HEK293 (cell line): ENCODE results near the gene CTSA.
"Not testable (repeated sequence)": the region's sequence is repeated elsewhere in the genome, so short reads cannot be mapped to it uniquely, and the experiment has no call there.

Experiments used
- CTCF ChIA-PET: fragments of 350-600 bp; formaldehyde crosslinking; extraction: SDS; loops from one replicate; lab custom pipeline; 2021; ENCODE audit warnings: antibody characterized with exemption; lab: Yijun Ruan, JAX
- POLR2A ChIA-PET: fragments of 300-600 bp; formaldehyde crosslinking; extraction: SDS; loops from one replicate; lab custom pipeline; 2020; ENCODE audit warnings: antibody characterized with exemption, inconsistent platforms; lab: Yijun Ruan, JAX
- H3K27ac ChIP-seq: fragments of 200-500 bp; sonication (Bioruptor generic); 2 replicates; pipeline ENCODE4 v1.5.1; 2014; ENCODE audit warnings: low read depth, low read length, control low read depth, inconsistent platforms; ENCODE audit errors: extremely low read depth
- H3K36me3 ChIP-seq, 2 experiments: fragments of 200-500 bp in 1 of 2; sonication (Bioruptor generic) in 1 of 2; 1 replicate in 1 of 2; 2 replicates in 1 of 2; pipeline ENCODE4 v1.5.1; 2014 to 2017; ENCODE audit warnings: inconsistent platforms in 2 of 2, low read length in 2 of 2; ENCODE audit not compliant: control insufficient read depth in 2 of 2, insufficient read depth in 1 of 2
- H3K4me1 ChIP-seq: fragments of 200-500 bp; sonication (Bioruptor generic); 2 replicates; pipeline ENCODE4 v1.5.1; 2014; ENCODE audit warnings: mild to moderate bottlenecking, low read length, inconsistent platforms; ENCODE audit not compliant: control insufficient read depth, insufficient read depth
- H3K4me3 ChIP-seq: 2 replicates; pipeline ENCODE4 v1.5.1; 2011; ENCODE audit warnings: low read depth, mild to moderate bottlenecking, control low read depth, low read length, moderate library complexity
- H3K9me3 ChIP-seq: fragments of 200-500 bp; sonication (Bioruptor generic); 2 replicates; pipeline ENCODE4 v1.5.1; 2014; ENCODE audit warnings: low read depth, low read length, inconsistent platforms; ENCODE audit not compliant: control insufficient read depth, insufficient read depth
- HOXA7 ChIP-seq: sonication (generic); formaldehyde crosslinking; IDR thresholded peaks from 2 replicates; pipeline ENCODE4 v1.8.1; 2022; ENCODE audit warnings: missing genetic modification reagents, borderline replicate concordance
- IKZF3 ChIP-seq: fragments of 450-650 bp; IDR thresholded peaks from 2 replicates; pipeline ENCODE4 v1.5.0; 2018; ENCODE audit warnings: missing biosample characterization, mild to moderate bottlenecking, missing genetic modification characterization, moderate library complexity
- KLF17 ChIP-seq: fragments of 450-650 bp; formaldehyde crosslinking; IDR thresholded peaks from 2 replicates; pipeline ENCODE4 v1.5.1; 2016; ENCODE audit warnings: missing biosample characterization, missing genetic modification characterization
- MYNN ChIP-seq: fragments of 450-650 bp; formaldehyde crosslinking; IDR thresholded peaks from 2 replicates; pipeline ENCODE4 v1.5.1; 2016; ENCODE audit warnings: missing biosample characterization, missing genetic modification characterization, borderline replicate concordance
- RBAK ChIP-seq: fragments of 450-650 bp; formaldehyde crosslinking; IDR thresholded peaks from 2 replicates; pipeline ENCODE4 v1.5.1; 2016; ENCODE audit warnings: missing biosample characterization, missing genetic modification characterization
- REST ChIP-seq: fragments of 450-650 bp; formaldehyde crosslinking; IDR thresholded peaks from 2 replicates; pipeline ENCODE4 v1.5.1; 2016; ENCODE audit warnings: missing biosample characterization, missing genetic modification characterization
- ZBTB20 ChIP-seq: fragments of 450-650 bp; formaldehyde crosslinking; IDR thresholded peaks from 2 replicates; pipeline ENCODE4 v1.5.1; 2016; ENCODE audit warnings: missing biosample characterization, missing genetic modification characterization
- ZBTB6 ChIP-seq: fragments of 450-650 bp; formaldehyde crosslinking; IDR thresholded peaks from 2 replicates; pipeline ENCODE4 v1.5.1; 2017; ENCODE audit warnings: missing biosample characterization, missing genetic modification characterization
- ZFP41 ChIP-seq: fragments of 450-650 bp; formaldehyde crosslinking; IDR thresholded peaks from 2 replicates; pipeline ENCODE4 v1.5.1; 2016; ENCODE audit warnings: missing biosample characterization, missing genetic modification characterization, borderline replicate concordance
- ZFP69B ChIP-seq: fragments of 450-650 bp; formaldehyde crosslinking; IDR thresholded peaks from 2 replicates; pipeline ENCODE4 v1.5.1; 2016; ENCODE audit warnings: missing biosample characterization, missing genetic modification characterization
- ZIC2 ChIP-seq: fragments of 450-650 bp; formaldehyde crosslinking; IDR thresholded peaks from 2 replicates; pipeline ENCODE4 v1.5.1; 2016; ENCODE audit warnings: missing biosample characterization, missing genetic modification characterization
- ZNF174 ChIP-seq: fragments of 450-650 bp; formaldehyde crosslinking; IDR thresholded peaks from 2 replicates; pipeline ENCODE4 v1.5.0; 2017; ENCODE audit warnings: missing biosample characterization, mild to moderate bottlenecking, missing genetic modification characterization
- ZNF391 ChIP-seq: fragments of 450-650 bp; formaldehyde crosslinking; IDR thresholded peaks from 2 replicates; pipeline ENCODE4 v1.5.1; 2016; ENCODE audit warnings: low read depth, missing biosample characterization, missing genetic modification characterization, borderline replicate concordance
- ZNF416 ChIP-seq: fragments of 450-650 bp; formaldehyde crosslinking; IDR thresholded peaks from 2 replicates; pipeline ENCODE4 v1.5.1; 2016; ENCODE audit warnings: missing biosample characterization, missing genetic modification characterization
- ZNF426 ChIP-seq: fragments of 450-650 bp; formaldehyde crosslinking; IDR thresholded peaks from 2 replicates; pipeline ENCODE4 v1.5.1; 2017; ENCODE audit warnings: missing biosample characterization, missing genetic modification characterization, mild to moderate bottlenecking, inconsistent platforms, moderate library complexity
- ZNF521 ChIP-seq: fragments of 450-650 bp; formaldehyde crosslinking; IDR thresholded peaks from 2 replicates; pipeline ENCODE4 v1.5.1; 2017; ENCODE audit warnings: missing biosample characterization, mild to moderate bottlenecking, missing genetic modification characterization
- ZNF610 ChIP-seq: fragments of 450-650 bp; formaldehyde crosslinking; IDR thresholded peaks from 2 replicates; pipeline ENCODE4 v1.5.1; 2016; ENCODE audit warnings: missing biosample characterization, missing genetic modification characterization, borderline replicate concordance
- ZNF624 ChIP-seq: fragments of 450-650 bp; formaldehyde crosslinking; IDR thresholded peaks from 2 replicates; pipeline ENCODE4 v1.5.1; 2017; ENCODE audit warnings: missing biosample characterization, missing genetic modification characterization
- ZNF707 ChIP-seq: fragments of 450-650 bp; formaldehyde crosslinking; IDR thresholded peaks from 2 replicates; pipeline ENCODE4 v1.5.1; 2016; ENCODE audit warnings: missing biosample characterization, missing genetic modification characterization
- ZNF76 ChIP-seq: fragments of 450-650 bp; formaldehyde crosslinking; IDR thresholded peaks from 2 replicates; pipeline ENCODE4; 2016; ENCODE audit warnings: low read depth, missing biosample characterization, missing genetic modification characterization, borderline replicate concordance
- TF ChIP-seq, protein P1 (sequence below): fragments of 450-650 bp; formaldehyde crosslinking; IDR thresholded peaks from 2 replicates; pipeline ENCODE4 v1.5.1; 2016; ENCODE audit warnings: missing biosample characterization, missing genetic modification characterization

Gene CTSA

GRCh38 chr20:45872626-45873025 lies 18.5 kb upstream of the CTSA start (continued):
- TF ChIP-seq REST (tag by site-specific recombination) (no peak), ZNF76 (tag by site-specific recombination) (no peak), ZNF174 (tag by site-specific recombination) (no peak), ZBTB6 (tag by site-specific recombination) (no peak), ZIC2 (no peak), ZFP69B (no peak), HOXA7 (CRISPR knock-in tag) (no peak), ZNF426 (tag by site-specific recombination) (no peak), ZBTB20 (no peak), ZNF707 (tag by site-specific recombination) (no peak), ZNF416 (tag by site-specific recombination) (no peak)
- TF ChIP-seq, protein P1, sequence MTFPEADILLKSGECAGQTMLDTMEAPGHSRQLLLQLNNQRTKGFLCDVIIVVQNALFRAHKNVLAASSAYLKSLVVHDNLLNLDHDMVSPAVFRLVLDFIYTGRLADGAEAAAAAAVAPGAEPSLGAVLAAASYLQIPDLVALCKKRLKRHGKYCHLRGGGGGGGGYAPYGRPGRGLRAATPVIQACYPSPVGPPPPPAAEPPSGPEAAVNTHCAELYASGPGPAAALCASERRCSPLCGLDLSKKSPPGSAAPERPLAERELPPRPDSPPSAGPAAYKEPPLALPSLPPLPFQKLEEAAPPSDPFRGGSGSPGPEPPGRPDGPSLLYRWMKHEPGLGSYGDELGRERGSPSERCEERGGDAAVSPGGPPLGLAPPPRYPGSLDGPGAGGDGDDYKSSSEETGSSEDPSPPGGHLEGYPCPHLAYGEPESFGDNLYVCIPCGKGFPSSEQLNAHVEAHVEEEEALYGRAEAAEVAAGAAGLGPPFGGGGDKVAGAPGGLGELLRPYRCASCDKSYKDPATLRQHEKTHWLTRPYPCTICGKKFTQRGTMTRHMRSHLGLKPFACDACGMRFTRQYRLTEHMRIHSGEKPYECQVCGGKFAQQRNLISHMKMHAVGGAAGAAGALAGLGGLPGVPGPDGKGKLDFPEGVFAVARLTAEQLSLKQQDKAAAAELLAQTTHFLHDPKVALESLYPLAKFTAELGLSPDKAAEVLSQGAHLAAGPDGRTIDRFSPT (tag by site-specific recombination): no peak

DNA sequence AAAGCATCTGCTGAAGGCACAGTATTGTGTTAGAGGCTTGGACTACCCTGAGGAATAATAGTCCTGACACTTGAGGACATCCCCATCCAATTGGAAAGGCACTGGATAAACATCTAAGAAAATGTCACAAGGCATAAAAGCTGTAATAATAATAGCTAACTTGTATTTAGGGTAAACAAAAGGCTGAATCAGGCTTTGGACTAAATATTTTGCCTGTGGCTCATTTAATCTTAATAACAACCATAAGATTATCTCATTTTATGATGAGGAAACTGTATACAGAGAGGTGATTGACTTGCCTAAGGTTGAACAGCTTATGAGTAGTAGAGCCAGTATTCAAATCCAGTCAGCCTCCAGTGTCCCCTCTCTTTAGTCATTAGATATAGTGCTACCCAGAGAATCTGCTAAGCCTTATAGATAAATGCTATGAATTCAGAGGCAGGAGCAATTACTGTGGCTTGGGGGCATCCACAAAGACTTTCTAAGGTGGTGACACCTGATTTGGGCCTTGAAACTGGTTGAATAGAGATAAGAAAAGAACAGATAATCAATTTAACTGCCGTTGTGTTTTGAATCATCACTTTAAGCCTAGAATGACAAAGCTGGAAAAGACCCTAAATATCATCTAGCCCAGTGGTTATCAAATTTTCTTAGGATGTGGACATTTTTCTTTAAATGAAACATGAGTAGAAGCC lies 17.6 kb upstream of the CTSA start:
- Histone ChIP-seq H3K27ac (no peak overlapping the region), H3K4me1 (no peaks in the 10 kb centered on the region), H3K4me3 (no peak overlapping the region), H3K36me3 (peaks cover 0 to 26% of the 10 kb centered on the region in 2 experiments; a peak in 2 of 3 replicates), H3K9me3 (no peaks in the 10 kb centered on the region)
- ChIA-PET CTCF (interaction anchor here (0.8 kb wide), 1 partner anchor 327 kb away, joined by 3 read pairs; the partner anchor contains the start of gene EPPIN), POLR2A (interaction anchor here (1.8 kb wide), 1 partner anchor 7 kb away, joined by 6 read pairs; the partner anchor contains the start of gene ZSWIM1)
- TF ChIP-seq ZNF391 (tag by site-specific recombination) (no peak), IKZF3 (tag by site-specific recombination) (no peak), ZNF521 (tag by site-specific recombination) (no peak), KLF17 (tag by site-specific recombination) (no peak), MYNN (tag by site-specific recombination) (no peak), RBAK (tag by site-specific recombination) (no peak), ZNF610 (tag by site-specific recombination) (no peak), ZFP41 (tag by site-specific recombination) (no peak), ZNF624 (tag by site-specific recombination) (no peak)

DNA sequence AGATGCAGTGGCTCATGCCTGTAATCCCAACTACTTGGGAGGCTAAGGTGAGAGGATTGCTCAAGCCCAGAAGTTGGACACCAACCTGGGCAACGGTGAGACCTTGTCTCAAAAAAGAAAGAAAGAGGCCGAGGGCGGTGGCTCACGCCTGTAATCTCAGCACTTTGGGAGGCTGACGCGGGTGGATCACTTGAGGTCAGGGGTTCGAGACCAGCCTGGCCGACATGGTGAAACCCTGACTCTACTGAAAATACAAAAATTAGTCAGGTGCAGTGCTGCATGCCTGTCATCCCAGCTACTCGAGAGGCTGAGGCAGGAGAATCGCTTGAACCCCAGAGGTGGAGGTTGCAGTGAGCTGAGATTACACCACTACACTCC lies 17.0 kb upstream of the CTSA start:
- H3K4me3 ChIP-seq, H3K27ac ChIP-seq, H3K4me1 ChIP-seq, H3K9me3 ChIP-seq, POLR2A ChIA-PET: not testable (repeated sequence)
- H3K36me3 ChIP-seq: peaks cover 0 to 29% of the 10 kb centered on the region in 2 experiments; a peak in 2 of 3 replicates
- CTCF ChIA-PET: interaction anchor here (0.5 to 0.8 kb wide), 2 partner anchors 114 to 327 kb away, joined by 3 read pairs; partner anchors contain the start of gene EPPIN
